ENCODE measurements around the gene VRK1. TPM values are rescaled to one million over a fixed set of nuclear protein-coding genes. Genes with fewer than 3 reads are reported as not detected.

Gene VRK1
- polyA plus RNA-seq, 1 experiment, result 8.3 TPM

GRCh38 chr14:96911499-96912149, 114.4 kb downstream of the VRK1 start:
- no peak overlapping the region for H3K4me3 ChIP-seq (ENCODE audit: low read depth, low read length)
- H3K9me3 ChIP-seq (ENCODE audit: control insufficient read depth, insufficient read depth, low read length), result peaks cover 6% of the 10 kb centered on the region; the same call in 1 of the 2 replicates
- H3K27ac ChIP-seq (ENCODE audit: low read depth, low read length), result no peak overlapping the region
- no peak for TF ChIP-seq CTCF (IDR thresholded peaks at IDR 0.05; ENCODE audit: low read depth, low read length)
- POLR2A ChIA-PET, result no interaction called here
- H3K27me3 ChIP-seq (ENCODE audit: control insufficient read depth, insufficient read depth, low read length), result no peaks in the 10 kb centered on the region
- CTCF ChIA-PET, result no interaction called here
- no peak for DNase-seq (ENCODE audit: low read depth, low spot score)

- Histone ChIP-seq H3K27ac (ENCODE audit: low read depth, low read length) (no peak overlapping the region), H3K9me3 (ENCODE audit: control insufficient read depth, insufficient read depth, low read length) (no peaks in the 10 kb centered on the region; the same call in 1 of the 2 replicates), H3K4me3 (ENCODE audit: low read depth, low read length) (no peak overlapping the region), H3K27me3 (ENCODE audit: control insufficient read depth, insufficient read depth, low read length) (no peaks in the 10 kb centered on the region)
- DNase-seq (ENCODE audit: low read depth, low spot score), result no peak
- TF ChIP-seq CTCF (IDR thresholded peaks at IDR 0.05; ENCODE audit: low read depth, low read length), result no peak
- CTCF ChIA-PET, result no interaction called here
- POLR2A ChIA-PET, result no interaction called here
Measured at GRCh38 chr14:96914571-96915128, 117.5 kb downstream of the VRK1 start.

- Histone ChIP-seq H3K27me3 (ENCODE audit: control insufficient read depth, insufficient read depth, low read length) (no peaks in the 10 kb centered on the region), H3K4me3 (ENCODE audit: low read depth, low read length) (no peak overlapping the region), H3K9me3 (ENCODE audit: control insufficient read depth, insufficient read depth, low read length) (peaks cover 1% of the 10 kb centered on the region; the same call in 1 of the 2 replicates), H3K27ac (ENCODE audit: low read depth, low read length) (no peak overlapping the region)
- POLR2A ChIA-PET, result no interaction called here
- DNase-seq (ENCODE audit: low read depth, low spot score), result no peak
- TF ChIP-seq CTCF (IDR thresholded peaks at IDR 0.05; ENCODE audit: low read depth, low read length), result no peak
- CTCF ChIA-PET, result no interaction called here
Measured at GRCh38 chr14:96915478-96915877, 118.3 kb downstream of the VRK1 start.

- H3K27me3 ChIP-seq (ENCODE audit: control insufficient read depth, insufficient read depth, low read length), result no peaks in the 10 kb centered on the region
- no peak for DNase-seq (ENCODE audit: low read depth, low spot score)
- no peak for TF ChIP-seq CTCF (IDR thresholded peaks at IDR 0.05; ENCODE audit: low read depth, low read length)
- ChIA-PET CTCF (no interaction called here), POLR2A (no interaction called here)
- peaks cover 3% of the 10 kb centered on the region; the same call in 1 of the 2 replicates for H3K9me3 ChIP-seq (ENCODE audit: control insufficient read depth, insufficient read depth, low read length)
- no peak overlapping the region for H3K4me3 ChIP-seq (ENCODE audit: low read depth, low read length)
- H3K27ac ChIP-seq (ENCODE audit: low read depth, low read length), result no peak overlapping the region
Measured at GRCh38 chr14:96916751-96917150, 119.6 kb downstream of the VRK1 start.

- H3K27me3 ChIP-seq (ENCODE audit: control insufficient read depth, insufficient read depth, low read length), result no peaks in the 10 kb centered on the region
- ChIA-PET POLR2A (no interaction called here), CTCF (no interaction called here)
- H3K9me3 ChIP-seq (ENCODE audit: control insufficient read depth, insufficient read depth, low read length), result peaks cover 3% of the 10 kb centered on the region; the same call in 1 of the 2 replicates
- DNase-seq (ENCODE audit: low read depth, low spot score), result no peak
- TF ChIP-seq CTCF (IDR thresholded peaks at IDR 0.05; ENCODE audit: low read depth, low read length), result no peak
- H3K4me3 ChIP-seq (ENCODE audit: low read depth, low read length), result no peak overlapping the region
- no peak overlapping the region for H3K27ac ChIP-seq (ENCODE audit: low read depth, low read length)
Measured at GRCh38 chr14:96917442-96917963, 120.3 kb downstream of the VRK1 start.

Data from AG04450 (cell line).